Aorta (tissue), 5 donors: ENCODE results near the gene PACSIN1. TPM values are rescaled to one million over a fixed set of nuclear protein-coding genes. Genes with fewer than 3 reads are reported as not detected.

Source experiments
- ATAC-seq: fragments of 200-7000 bp; cut with Tn5 transposase; one replicate; pipeline ENCODE4 v1.9.1; 2022; ENCODE audit warnings: moderate library complexity; ENCODE audit not compliant: low FRiP score
- DNase-seq, 2 donors: peaks; one replicate each; pipeline ENCODE4 v3.0.0-alpha.2; 2020
- H3K27ac ChIP-seq, 2 donors: one replicate each; pipeline ENCODE4 v1.5.1; 2013; ENCODE audit warnings: low read length in 2 of 2, mild to moderate bottlenecking in 2 of 2, moderate library complexity in 2 of 2, control low read depth in 1 of 2, inconsistent platforms in 1 of 2, low read depth in 1 of 2
- H3K27me3 ChIP-seq, 2 donors: one replicate each; pipeline ENCODE4 v1.6.1; 2013; ENCODE audit warnings: control low read depth in 1 of 2, low read length in 1 of 2, mild to moderate bottlenecking in 1 of 2, moderate library complexity in 1 of 2; ENCODE audit not compliant: insufficient read depth in 2 of 2, control insufficient read depth in 1 of 2
- H3K36me3 ChIP-seq, 2 donors: one replicate each; pipeline ENCODE4 v1.6.1; 2013; ENCODE audit warnings: control low read depth in 1 of 2, low read length in 1 of 2, mild to moderate bottlenecking in 1 of 2; ENCODE audit not compliant: insufficient read depth in 2 of 2, control insufficient read depth in 1 of 2
- H3K4me1 ChIP-seq, 2 donors: one replicate each; pipeline ENCODE4 v1.6.1; 2013; ENCODE audit warnings: low read length in 2 of 2, control low read depth in 1 of 2, mild to moderate bottlenecking in 1 of 2, moderate library complexity in 1 of 2; ENCODE audit not compliant: insufficient read depth in 2 of 2, control insufficient read depth in 1 of 2
- H3K4me3 ChIP-seq, 2 donors: one replicate each; pipeline ENCODE4 v1.5.1; 2013; ENCODE audit warnings: low read length in 2 of 2, control low read depth in 1 of 2, mild to moderate bottlenecking in 1 of 2
- H3K9me3 ChIP-seq: one replicate; pipeline ENCODE4 v1.6.1; 2013; ENCODE audit warnings: mild to moderate bottlenecking, low read length; ENCODE audit not compliant: control insufficient read depth
- WGBS, 2 donors: extraction: QIAGEN DNeasy Blood & Tissue Kit; methylation state at CpG; one replicate each; pipeline ENCODE4 v1.1.7; 2013; 5-methylcytosine and 5-hydroxymethylcytosine counted together
- intact Hi-C, 2 donors: fragments of 100-400 bp; cut with DNase I; formaldehyde crosslinking; loops; one replicate each; pipeline versions ENCODE4 v1.14.2 to v1.15.0; 2022
- long read RNA-seq, 2 donors: library from polyadenylated mRNA; unstranded; transcript quantifications; one replicate each; pipeline ENCODE4 v2.0.0, GENCODE V29; 2020 to 2021
- polyA plus RNA-seq, 2 donors: library from polyadenylated mRNA; stranded (reverse); fragments of 200-250 nt; gene quantifications; one replicate each; pipeline ENCODE4 v1.2.3, GENCODE V29; 2013
- total RNA-seq, 2 donors: library from RNA; stranded (reverse); fragmentation: NEBNext Ultra II Directional; extraction: Animal tissue kit (Norgen Biotek cat#: 25700); gene quantifications; one replicate each; pipeline ENCODE4 v1.2.1, GENCODE V29; 2021
- donor health status: healthy with polysubstance abuse.
- donor health status: Bipolar disorder and iron deficiency.
- donor health status: DM: no; HTN: no; CAD: no.
- donor health status: DM: no; HTN: no; CAD: no.
- donor health status: DM: yes; HTN: yes; CAD: no.

PACSIN1 gene
- total RNA-seq (under 1 TPM; 0.10 to 0.84 TPM), polyA plus RNA-seq (under 1 TPM in 1 of 2 donors, not detected in 1; 0.10 TPM)
- long read RNA-seq, donor 1: 0 reads
- long read RNA-seq, donor 2: 0 reads

GRCh38 chr6:34465531-34466241 is at the start of gene PACSIN1:
PACSIN1 (plus strand) TSS chr6:34466076; CDS start chr6:34526306, 60,230 bp downstream.
- peak within 1 kb of the TSS; percentile 4 to 34 for H3K4me3 ChIP-seq
- 4 to 9% methylated on average over 34 to 67 of the region's 67 CpGs for WGBS, 2 donors
- H3K36me3 ChIP-seq: no peaks in the 10 kb centered on the region
- no peaks in the 10 kb centered on the region for H3K9me3 ChIP-seq
- no peak for ATAC-seq
- no peaks in the 10 kb centered on the region for H3K4me1 ChIP-seq
- H3K27ac ChIP-seq: no peak within 1 kb of the TSS
- no peak for DNase-seq
- H3K27me3 ChIP-seq: no peaks in the 10 kb centered on the region
- intact Hi-C loops: no loop called here

DNA sequence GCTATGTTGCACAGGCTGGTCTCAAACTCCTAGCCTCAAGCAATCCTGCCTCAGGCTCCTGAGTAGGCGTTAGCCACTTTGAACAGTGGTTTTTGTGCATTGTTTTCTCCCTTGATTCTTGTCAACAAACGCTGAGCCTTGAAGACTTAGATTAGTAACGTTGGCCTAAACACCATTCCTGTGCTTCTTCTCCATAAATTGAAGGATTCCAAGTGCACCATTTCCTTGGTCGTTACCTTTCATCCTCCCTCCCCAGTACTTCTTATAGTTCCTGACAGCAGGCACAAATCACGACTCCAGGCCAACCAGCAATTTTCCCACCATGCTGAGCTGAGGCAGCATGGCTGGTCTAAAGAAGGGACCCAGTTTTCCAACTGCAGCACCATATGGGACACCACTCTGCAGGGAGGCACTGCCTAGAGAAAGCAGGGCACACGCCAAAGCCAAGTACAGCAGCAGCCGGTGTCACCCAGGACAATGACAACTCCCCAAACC is 49.0 kb upstream of the PACSIN1 start:
- Histone ChIP-seq H3K27me3 (no peaks in the 10 kb centered on the region), H3K4me1 (no peaks in the 10 kb centered on the region), H3K9me3 (no peaks in the 10 kb centered on the region), H3K27ac (no peak overlapping the region), H3K4me3 (no peak overlapping the region), H3K36me3 (peaks cover 2 to 3% of the 10 kb centered on the region in 2 donors)
- ATAC-seq: no peak
- intact Hi-C loops: loop anchor here in 1 of 2 donors (10.0 kb wide), 1 partner anchor 188 kb away; no protein-coding TSS in a partner anchor
- WGBS, 2 donors: 74 to 78% methylated on average over 7 of the region's 7 CpGs
- DNase-seq: no peak

DNA sequence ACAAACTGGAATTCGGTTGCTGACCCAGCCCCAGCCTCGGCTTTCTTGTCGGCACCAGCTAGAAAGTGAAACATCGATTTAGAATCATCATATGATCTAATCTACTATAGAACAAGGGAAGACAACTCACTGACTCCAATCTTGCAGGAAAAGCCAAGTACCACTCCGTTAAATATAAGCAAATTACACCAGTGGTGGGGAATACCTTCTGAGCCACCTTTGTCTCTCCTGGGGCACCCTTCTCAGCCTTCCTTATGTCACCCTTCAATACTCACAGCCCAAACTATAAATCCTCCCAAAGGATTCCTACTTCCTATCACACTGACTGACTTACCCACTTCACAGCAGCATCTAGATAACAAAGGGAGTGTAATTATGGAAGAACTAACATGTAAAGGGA is 47.5 kb upstream of the PACSIN1 start:
- WGBS, 2 donors: 85 to 86% methylated on average over 5 of the region's 5 CpGs
- intact Hi-C loops: loop anchor here in 1 of 2 donors (10.0 kb wide), 1 partner anchor 186 kb away; no protein-coding TSS in a partner anchor
- H3K36me3 ChIP-seq: peaks cover 2 to 3% of the 10 kb centered on the region in 2 donors
- ATAC-seq (no peak), DNase-seq (no peak)
- H3K4me1 ChIP-seq: no peaks in the 10 kb centered on the region
- no peak overlapping the region for H3K4me3 ChIP-seq
- H3K27me3 ChIP-seq: no peaks in the 10 kb centered on the region
- no peak overlapping the region for H3K27ac ChIP-seq
- no peaks in the 10 kb centered on the region for H3K9me3 ChIP-seq

DNA sequence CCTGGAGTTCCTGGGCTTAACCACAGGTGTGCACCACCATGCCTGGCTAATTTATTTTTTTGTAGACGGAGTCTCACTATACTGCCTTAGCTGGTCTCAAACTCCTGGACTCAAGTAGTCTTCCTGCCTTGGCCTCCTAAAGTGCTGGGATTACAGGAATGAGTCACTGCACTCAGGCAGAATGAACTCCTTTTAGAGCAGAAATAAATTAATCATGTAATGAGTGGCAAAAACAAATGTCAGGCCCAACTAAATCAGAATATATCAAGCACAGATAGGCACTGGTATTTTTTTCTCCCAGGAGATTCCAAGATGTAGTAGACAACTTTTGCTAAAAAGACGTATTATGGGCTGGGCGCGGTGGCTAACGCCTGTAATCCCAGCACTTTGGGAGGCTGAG is 42.6 kb upstream of the PACSIN1 start:
- Histone ChIP-seq H3K27ac (no peak overlapping the region), H3K36me3 (peaks cover 0 to 3% of the 10 kb centered on the region in 2 donors), H3K9me3 (no peaks in the 10 kb centered on the region), H3K27me3 (no peaks in the 10 kb centered on the region), H3K4me3 (no peak overlapping the region), H3K4me1 (no peaks in the 10 kb centered on the region)
- intact Hi-C loops: no loop called here
- no peak for DNase-seq
- 87 to 90% methylated on average over 5 of the region's 5 CpGs for WGBS, 2 donors
- ATAC-seq: no peak

DNA sequence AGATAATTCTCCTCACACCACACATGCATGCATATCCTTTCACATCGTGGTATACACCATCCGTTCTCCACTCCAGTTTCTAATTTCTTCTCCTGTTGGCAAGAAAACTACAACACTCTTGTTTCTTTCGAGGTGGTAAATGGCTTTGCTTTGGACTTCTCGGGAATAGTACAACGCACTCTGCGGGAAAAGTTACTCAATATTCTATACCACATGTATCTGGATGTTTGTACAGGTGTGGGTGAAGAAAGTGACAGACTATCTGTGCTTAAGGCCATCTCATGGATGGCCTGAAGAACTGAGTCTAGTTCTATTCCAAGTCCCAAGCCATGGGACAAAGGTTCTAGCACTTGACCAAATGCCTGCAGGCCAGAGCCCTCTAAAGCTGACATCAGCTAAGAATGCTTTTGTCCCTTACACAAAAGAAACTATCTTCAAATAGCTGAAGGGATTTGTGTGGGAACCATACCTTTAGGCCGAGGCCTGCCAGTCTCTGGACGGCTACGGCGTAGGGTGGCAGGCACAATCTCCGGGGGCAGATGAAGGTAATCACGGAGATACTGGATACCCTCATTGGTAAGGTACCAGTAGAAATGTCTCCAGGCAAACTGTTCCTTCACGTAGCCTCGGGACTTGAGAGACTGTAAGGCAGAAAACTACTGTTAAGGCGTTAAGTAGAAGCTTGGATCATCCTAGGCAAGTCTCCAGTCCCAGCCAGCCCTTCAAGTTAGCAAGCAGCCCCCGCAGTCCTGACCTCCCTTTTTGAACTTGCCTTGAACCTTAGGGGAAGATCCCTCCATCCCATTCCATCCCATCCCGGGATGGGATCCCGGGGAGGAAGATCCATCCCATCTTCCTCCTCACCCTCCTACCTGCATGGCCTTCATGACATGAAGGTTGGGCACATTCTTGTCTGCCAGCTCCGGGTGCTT is 41.4 kb upstream of the PACSIN1 start:
- Histone ChIP-seq H3K27ac (no peak overlapping the region), H3K4me1 (no peaks in the 10 kb centered on the region), H3K36me3 (peaks cover 0 to 3% of the 10 kb centered on the region in 2 donors), H3K9me3 (no peaks in the 10 kb centered on the region), H3K27me3 (no peaks in the 10 kb centered on the region), H3K4me3 (peak overlapping the region in 1 of 2 donors; percentile 23)
- ATAC-seq (no peak), DNase-seq (no peak)
- 80 to 81% methylated on average over 19 of the region's 19 CpGs for WGBS, 2 donors
- intact Hi-C loops: loop anchor here in 1 of 2 donors (5.0 kb wide), 1 partner anchor 183 kb away; no protein-coding TSS in a partner anchor

DNA sequence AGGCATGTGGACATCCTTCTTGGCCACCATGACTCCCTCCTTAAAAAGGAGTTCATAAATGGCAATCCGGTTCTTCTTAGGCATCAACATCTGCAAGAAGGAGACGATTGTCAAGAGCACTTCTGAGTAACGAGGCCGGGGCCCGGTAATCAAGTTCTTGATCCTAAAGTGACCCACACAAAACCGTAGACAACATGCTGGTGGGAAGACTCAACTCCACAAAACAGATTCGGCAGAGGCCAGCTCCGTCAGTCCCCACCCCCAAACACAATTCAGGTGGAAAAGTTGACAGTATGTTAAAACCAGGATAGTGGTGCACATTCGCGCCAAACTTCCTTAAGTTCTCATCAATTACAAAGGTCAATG is 40.8 kb upstream of the PACSIN1 start:
- Histone ChIP-seq H3K27ac (peak overlapping the region; percentile 0 to 6), H3K36me3 (peaks cover 0 to 3% of the 10 kb centered on the region in 2 donors), H3K4me3 (peak overlapping the region; percentile 3 to 23), H3K27me3 (no peaks in the 10 kb centered on the region), H3K9me3 (no peaks in the 10 kb centered on the region), H3K4me1 (no peaks in the 10 kb centered on the region)
- WGBS, 2 donors: 7 to 9% methylated on average over 10 of the region's 10 CpGs
- DNase-seq (no peak), ATAC-seq (no peak)
- intact Hi-C loops: loop anchor here in 1 of 2 donors (5.0 kb wide), 1 partner anchor 182 kb away; no protein-coding TSS in a partner anchor

DNA sequence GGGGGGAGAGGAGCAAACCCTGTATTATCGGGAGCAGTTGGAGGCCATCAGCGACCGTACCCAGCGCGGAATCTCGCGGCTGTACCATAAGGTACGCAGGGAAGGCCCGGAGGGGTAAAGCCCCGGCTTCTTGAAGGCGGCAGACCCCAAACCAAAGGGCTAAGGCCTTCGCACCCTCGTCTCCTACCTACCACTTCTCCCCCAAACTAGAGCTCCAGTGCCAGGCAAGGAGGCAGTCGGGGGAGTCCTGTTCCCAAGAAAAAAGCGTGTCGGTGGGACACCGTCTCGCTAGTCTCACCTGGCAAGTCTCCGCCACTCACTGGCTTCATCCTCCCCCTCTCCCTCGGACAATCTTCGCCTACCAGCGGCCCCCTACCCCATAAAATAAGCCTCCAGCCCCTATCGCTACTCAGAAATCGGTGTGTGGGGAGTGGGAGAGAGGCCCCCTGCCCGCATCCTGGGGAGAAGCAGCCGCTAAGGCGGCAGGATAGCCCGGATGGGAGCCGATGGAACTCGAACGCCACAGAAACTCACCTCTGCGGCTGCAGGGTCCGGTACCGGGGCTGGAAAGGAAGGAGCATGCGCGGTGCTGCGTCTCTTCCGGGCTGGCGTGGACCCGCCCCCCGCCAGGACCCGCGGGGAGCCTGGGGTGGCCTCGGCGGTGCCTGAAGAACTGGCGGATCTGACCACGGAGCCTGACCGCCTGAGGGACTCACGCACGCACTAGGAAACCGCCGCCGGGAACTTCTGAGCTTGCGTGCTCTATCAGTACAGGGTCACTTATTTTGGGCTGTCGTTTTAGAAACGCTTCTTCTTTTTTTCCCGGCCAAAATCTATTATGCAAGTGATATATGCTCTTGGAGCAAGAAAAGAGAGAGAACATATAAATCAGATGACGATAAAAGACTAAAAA is 40.1 kb upstream of the PACSIN1 start, which contains the start of gene RPS10:
TSS of gene RPS10 (minus strand) at position 572 of the 913 bp plus-strand sequence. CDS start 848 bp downstream, outside the sequence.
- Histone ChIP-seq H3K9me3 (no peaks in the 10 kb centered on the region), H3K36me3 (peaks cover 0 to 3% of the 10 kb centered on the region in 2 donors), H3K4me3 (peak within 1 kb of the TSS; percentile 3 to 37), H3K27me3 (no peaks in the 10 kb centered on the region), H3K4me1 (no peaks in the 10 kb centered on the region), H3K27ac (peak within 1 kb of the TSS; percentile 0 to 6)
- peak; percentile 99 for ATAC-seq
- DNase-seq: peak; percentile 96 to 98
- intact Hi-C loops: loop anchor here in 1 of 2 donors (5.0 kb wide), 1 partner anchor 182 kb away; no protein-coding TSS in a partner anchor
- 0% methylated on average over 53 to 58 of the region's 58 CpGs for WGBS, 2 donors
